DND-41 (cell line): ENCODE data around the gene MROH2A.

Experiments used
- EZH2 ChIP-seq: IDR thresholded peaks from 3 replicates; pipeline ENCODE4 v1.6.1; 2012; ENCODE audit warnings: borderline replicate concordance, low read depth, mild to moderate bottlenecking, moderate library complexity, low read length, inconsistent platforms; ENCODE audit not compliant: severe bottlenecking
- TF ChIP-seq, protein P1 (sequence below): IDR thresholded peaks from 2 replicates; pipeline ENCODE4 v1.5.1; 2012; ENCODE audit warnings: borderline replicate concordance, low read length, moderate library complexity, mild to moderate bottlenecking; ENCODE audit not compliant: poor library complexity, severe bottlenecking; ENCODE audit errors: extremely low read depth

DNA sequence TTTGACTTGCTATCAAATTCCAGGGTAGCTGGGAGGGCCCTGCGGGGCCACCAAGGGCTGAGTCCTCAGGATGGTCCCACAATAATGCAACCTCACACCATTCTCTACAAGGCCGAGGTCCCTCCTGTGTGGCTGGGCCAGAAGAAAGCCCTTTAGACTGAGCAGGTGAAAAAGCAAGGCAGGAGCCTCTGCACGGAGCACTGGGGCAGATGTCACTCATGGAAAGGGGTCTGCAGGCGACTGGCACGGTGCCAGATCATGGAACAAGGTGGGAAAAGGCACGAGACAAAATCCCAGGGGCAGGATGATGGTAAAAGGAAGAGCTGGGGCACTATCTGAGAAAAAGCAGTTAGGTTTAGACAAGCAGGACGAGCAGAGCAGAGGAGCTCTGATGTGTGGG is 60.1 kb downstream of the MROH2A start:
- no peak for TF ChIP-seq EZH2
- TF ChIP-seq, protein P1, sequence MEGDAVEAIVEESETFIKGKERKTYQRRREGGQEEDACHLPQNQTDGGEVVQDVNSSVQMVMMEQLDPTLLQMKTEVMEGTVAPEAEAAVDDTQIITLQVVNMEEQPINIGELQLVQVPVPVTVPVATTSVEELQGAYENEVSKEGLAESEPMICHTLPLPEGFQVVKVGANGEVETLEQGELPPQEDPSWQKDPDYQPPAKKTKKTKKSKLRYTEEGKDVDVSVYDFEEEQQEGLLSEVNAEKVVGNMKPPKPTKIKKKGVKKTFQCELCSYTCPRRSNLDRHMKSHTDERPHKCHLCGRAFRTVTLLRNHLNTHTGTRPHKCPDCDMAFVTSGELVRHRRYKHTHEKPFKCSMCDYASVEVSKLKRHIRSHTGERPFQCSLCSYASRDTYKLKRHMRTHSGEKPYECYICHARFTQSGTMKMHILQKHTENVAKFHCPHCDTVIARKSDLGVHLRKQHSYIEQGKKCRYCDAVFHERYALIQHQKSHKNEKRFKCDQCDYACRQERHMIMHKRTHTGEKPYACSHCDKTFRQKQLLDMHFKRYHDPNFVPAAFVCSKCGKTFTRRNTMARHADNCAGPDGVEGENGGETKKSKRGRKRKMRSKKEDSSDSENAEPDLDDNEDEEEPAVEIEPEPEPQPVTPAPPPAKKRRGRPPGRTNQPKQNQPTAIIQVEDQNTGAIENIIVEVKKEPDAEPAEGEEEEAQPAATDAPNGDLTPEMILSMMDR, result no peak
